Mesenchymal stem cell (in vitro differentiated cells and primary cell): Measurements from ENCODE around the gene IRF4.
A peak's percentile ranks its signal among the peaks of the same experiment; 100 is the strongest.

Experiments
- DNase-seq: peaks from one replicate; pipeline ENCODE4 v3.0.0-alpha.2; 2013
- H2AFZ ChIP-seq: one replicate; pipeline ENCODE4 v1.6.1; 2013; ENCODE audit warnings: low read depth, mild to moderate bottlenecking, control low read depth, inconsistent platforms, low read length, moderate library complexity
- H2AK5ac ChIP-seq: 2 replicates; pipeline ENCODE4 v1.6.1; 2013; ENCODE audit warnings: low read length, moderate library complexity, mild to moderate bottlenecking, inconsistent platforms; ENCODE audit not compliant: severe bottlenecking
- H2BK120ac ChIP-seq: one replicate; pipeline ENCODE4 v1.6.1; 2013; ENCODE audit warnings: low read depth, mild to moderate bottlenecking, inconsistent platforms, low read length, moderate library complexity
- H2BK12ac ChIP-seq, 2 experiments: one replicate each; pipeline ENCODE4 v1.6.1; 2013; ENCODE audit warnings: inconsistent platforms in 2 of 2, low read length in 2 of 2, mild to moderate bottlenecking in 2 of 2, moderate library complexity in 2 of 2, control low read depth in 1 of 2
- H2BK15ac ChIP-seq: one replicate; pipeline ENCODE4 v1.6.1; 2013; ENCODE audit warnings: mild to moderate bottlenecking, low read depth, inconsistent platforms; ENCODE audit not compliant: poor library complexity, severe bottlenecking
- H2BK5ac ChIP-seq: 2 replicates; pipeline ENCODE4 v1.6.1; 2013; ENCODE audit warnings: low read depth, mild to moderate bottlenecking, low read length, control low read depth, inconsistent platforms; ENCODE audit not compliant: poor library complexity, severe bottlenecking
- H3K14ac ChIP-seq, 2 experiments: one replicate each; pipeline ENCODE4 v1.6.1; 2013; ENCODE audit warnings: inconsistent platforms in 2 of 2, low read length in 2 of 2, control low read depth in 1 of 2, mild to moderate bottlenecking in 1 of 2, moderate library complexity in 1 of 2
- H3K18ac ChIP-seq, 2 experiments: one replicate each; pipeline ENCODE4 v1.6.1; 2013; ENCODE audit warnings: inconsistent platforms in 2 of 2, low read length in 2 of 2, control low read depth in 1 of 2, low read depth in 1 of 2, mild to moderate bottlenecking in 1 of 2
- H3K23ac ChIP-seq, 2 experiments: one replicate each; pipeline ENCODE4 v1.6.1; 2013; ENCODE audit warnings: inconsistent platforms in 2 of 2, low read length in 2 of 2, mild to moderate bottlenecking in 2 of 2, moderate library complexity in 2 of 2, control low read depth in 1 of 2
- H3K27ac ChIP-seq: 2 replicates; pipeline ENCODE4 v1.5.1; 2013; ENCODE audit warnings: mild to moderate bottlenecking, moderate library complexity, low read length, control low read depth, inconsistent platforms; ENCODE audit not compliant: poor library complexity, severe bottlenecking
- H3K27me3 ChIP-seq, 2 experiments: 2 replicates each; pipeline versions ENCODE4 v1.6.1 to v1.7.0; 2013; ENCODE audit warnings: low read length in 2 of 2, mild to moderate bottlenecking in 2 of 2, moderate library complexity in 2 of 2, control low read depth in 1 of 2, inconsistent platforms in 1 of 2; ENCODE audit not compliant: control insufficient read depth in 1 of 2, insufficient read depth in 1 of 2
- H3K36me3 ChIP-seq, 2 experiments: 2 replicates each; pipeline versions ENCODE4 v1.6.1 to v1.7.0; 2013; ENCODE audit warnings: low read length in 2 of 2, control low read depth in 1 of 2, inconsistent platforms in 1 of 2, low read depth in 1 of 2, mild to moderate bottlenecking in 1 of 2; ENCODE audit not compliant: insufficient read depth in 2 of 2, control insufficient read depth in 1 of 2
- H3K4ac ChIP-seq, 2 experiments: one replicate each; pipeline ENCODE4 v1.6.1; 2013; ENCODE audit warnings: inconsistent platforms in 2 of 2, low read length in 2 of 2, mild to moderate bottlenecking in 2 of 2, moderate library complexity in 2 of 2, control low read depth in 1 of 2, low read depth in 1 of 2
- H3K4me1 ChIP-seq: 2 replicates; pipeline ENCODE4 v1.6.1; 2013; ENCODE audit warnings: low read depth, low read length, control low read depth; ENCODE audit not compliant: control insufficient read depth, insufficient read depth
- H3K4me2 ChIP-seq: 2 replicates; pipeline ENCODE4 v1.6.1; 2013; ENCODE audit warnings: low read length, mild to moderate bottlenecking, inconsistent platforms; ENCODE audit not compliant: poor library complexity, severe bottlenecking
- H3K4me3 ChIP-seq, 2 experiments: 2 replicates each; pipeline versions ENCODE4 v1.5.1 to v1.7.0; 2013; ENCODE audit warnings: low read length in 2 of 2, mild to moderate bottlenecking in 2 of 2, control low read depth in 1 of 2, low read depth in 1 of 2; ENCODE audit not compliant: insufficient read depth in 1 of 2
- H3K79me1 ChIP-seq: replicated peaks from 2 replicates; pipeline ENCODE4 v1.6.1; 2013; ENCODE audit warnings: mild to moderate bottlenecking, control low read depth, low read length, inconsistent platforms; ENCODE audit not compliant: poor library complexity, severe bottlenecking
- H3K9ac ChIP-seq: 2 replicates; pipeline ENCODE4 v1.7.0; 2013; ENCODE audit warnings: mild to moderate bottlenecking, low read length, moderate library complexity
- H3K9me3 ChIP-seq: 2 replicates; pipeline ENCODE4 v1.7.0; 2013; ENCODE audit warnings: mild to moderate bottlenecking, low read length; ENCODE audit not compliant: control insufficient read depth
- H4K8ac ChIP-seq: one replicate; pipeline ENCODE4 v1.6.1; 2013; ENCODE audit warnings: inconsistent platforms, mild to moderate bottlenecking, low read length, moderate library complexity
- H4K91ac ChIP-seq: one replicate; pipeline ENCODE4 v1.6.1; 2013; ENCODE audit warnings: mild to moderate bottlenecking, low read length, inconsistent platforms
- WGBS: methylation state at CpG from one replicate; pipeline ENCODE4 v1.1.7; 2013; ENCODE audit warnings: mixed read lengths; 5-methylcytosine and 5-hydroxymethylcytosine counted together

Gene IRF4

GRCh38 chr6:436308-437036 is 44.9 kb downstream of the IRF4 start:
- Histone ChIP-seq H2BK15ac (no peak overlapping the region), H3K23ac (no peak overlapping the region), H3K27me3 (peaks cover 5 to 23% of the 10 kb centered on the region in 2 experiments), H3K36me3 (no peaks in the 10 kb centered on the region), H3K4me2 (no peak overlapping the region), H2BK5ac (no peak overlapping the region), H3K18ac (no peak overlapping the region), H3K9ac (peak overlapping the region; percentile 84), H3K4me1 (peaks cover 8% of the 10 kb centered on the region), H2BK120ac (no peak overlapping the region), H3K4me3 (peak overlapping the region in 1 of 2 experiments; percentile 75), H3K79me1 (no peaks in the 10 kb centered on the region), H4K91ac (no peak overlapping the region), H3K27ac (no peak overlapping the region), H3K4ac (no peak overlapping the region), H2AFZ (no peak overlapping the region), H3K14ac (no peak overlapping the region), H2AK5ac (no peak overlapping the region), H3K9me3 (no peaks in the 10 kb centered on the region), H4K8ac (no peak overlapping the region), H2BK12ac (no peak overlapping the region)
- WGBS = 90% methylated on average over 25 of the region's 25 CpGs
- DNase-seq = no peak

- WGBS = 90% methylated on average over 6 of the region's 6 CpGs
- Histone ChIP-seq H3K23ac (no peak overlapping the region), H3K4me1 (peaks cover 4% of the 10 kb centered on the region), H3K14ac (no peak overlapping the region), H3K79me1 (no peaks in the 10 kb centered on the region), H2BK15ac (no peak overlapping the region), H4K8ac (no peak overlapping the region), H2BK12ac (no peak overlapping the region), H2AK5ac (no peak overlapping the region), H3K4me3 (peak overlapping the region in 1 of 2 experiments; percentile 75), H3K27me3 (peaks cover 5 to 23% of the 10 kb centered on the region in 2 experiments), H2BK120ac (no peak overlapping the region), H2AFZ (no peak overlapping the region), H3K9me3 (no peaks in the 10 kb centered on the region), H3K4me2 (no peak overlapping the region), H2BK5ac (no peak overlapping the region), H3K4ac (no peak overlapping the region), H3K9ac (peak overlapping the region; percentile 84), H4K91ac (no peak overlapping the region), H3K27ac (no peak overlapping the region), H3K18ac (no peak overlapping the region), H3K36me3 (no peaks in the 10 kb centered on the region)
- DNase-seq = no peak
Measured at GRCh38 chr6:437037-437392, 45.5 kb downstream of the IRF4 start.

- H3K36me3 ChIP-seq = no peaks in the 10 kb centered on the region
- H2BK15ac ChIP-seq = no peak overlapping the region
- H4K8ac ChIP-seq = no peak overlapping the region
- H2AK5ac ChIP-seq = no peak overlapping the region
- H3K79me1 ChIP-seq = no peaks in the 10 kb centered on the region
- no peak overlapping the region for H3K4me2 ChIP-seq
- H3K4me3 ChIP-seq = no peak overlapping the region
- no peak overlapping the region for H2BK120ac ChIP-seq
- H3K9me3 ChIP-seq = no peaks in the 10 kb centered on the region
- no peak overlapping the region for H2BK12ac ChIP-seq
- H3K14ac ChIP-seq = no peak overlapping the region
- no peak overlapping the region for H3K27ac ChIP-seq
- no peak overlapping the region for H3K4ac ChIP-seq
- DNase-seq = no peak
- H3K27me3 ChIP-seq = peaks cover 5 to 23% of the 10 kb centered on the region in 2 experiments
- H3K4me1 ChIP-seq = peaks cover 2% of the 10 kb centered on the region
- H4K91ac ChIP-seq = no peak overlapping the region
- no peak overlapping the region for H3K9ac ChIP-seq
- no peak overlapping the region for H2BK5ac ChIP-seq
- no peak overlapping the region for H3K18ac ChIP-seq
- H3K23ac ChIP-seq = no peak overlapping the region
- WGBS = 84% methylated on average over 11 of the region's 12 CpGs
- no peak overlapping the region for H2AFZ ChIP-seq
Measured at GRCh38 chr6:438634-439170, 47.1 kb downstream of the IRF4 start.

- Histone ChIP-seq H3K23ac (no peak overlapping the region), H3K4me2 (no peak overlapping the region), H2BK15ac (no peak overlapping the region), H2BK5ac (no peak overlapping the region), H4K8ac (no peak overlapping the region), H2BK12ac (no peak overlapping the region), H4K91ac (no peak overlapping the region), H3K18ac (no peak overlapping the region), H3K79me1 (no peaks in the 10 kb centered on the region), H2AFZ (no peak overlapping the region), H3K4ac (no peak overlapping the region), H2AK5ac (no peak overlapping the region), H3K14ac (no peak overlapping the region), H3K9me3 (no peaks in the 10 kb centered on the region), H2BK120ac (no peak overlapping the region), H3K9ac (no peak overlapping the region), H3K27me3 (peaks cover 5 to 23% of the 10 kb centered on the region in 2 experiments), H3K4me1 (peaks cover 2% of the 10 kb centered on the region), H3K27ac (no peak overlapping the region), H3K4me3 (no peak overlapping the region), H3K36me3 (no peaks in the 10 kb centered on the region)
- no peak for DNase-seq
- WGBS = 80% methylated on average over 8 of the region's 9 CpGs
Measured at GRCh38 chr6:439641-440167, 48.2 kb downstream of the IRF4 start.
